Measurements from ENCODE around the gene EXD1. TPM values are rescaled to one million over a fixed set of nuclear protein-coding genes. Genes with fewer than 3 reads are reported as not detected.

EXD1 gene
- total RNA-seq, 1 donor from 2014 or later = 0.17 TPM

- H3K27me3 ChIP-seq (ENCODE audit: control insufficient read depth, insufficient read depth, low read length) = no peaks in the 10 kb centered on the region
Measured at GRCh38 chr15:41161736-41162135, 68.8 kb downstream of the EXD1 start.

GRCh38 chr15:41161336-41161735 is 69.2 kb downstream of the EXD1 start:
- DNase-seq (ENCODE audit: low read depth) = no peak
- TF ChIP-seq CTCF (IDR thresholded peaks at IDR 0.05; ENCODE audit: insufficient read depth, low read length, poor library complexity, severe bottlenecking) = no peak
- Histone ChIP-seq H3K4me3 (ENCODE audit: low read depth, low read length) (no peak overlapping the region), H3K27me3 (ENCODE audit: control insufficient read depth, insufficient read depth, low read length) (no peaks in the 10 kb centered on the region), H3K36me3 (ENCODE audit: control insufficient read depth, insufficient read depth, low read length) (no peaks in the 10 kb centered on the region)

More at GRCh38 chr15:41161736-41162135, 68.8 kb downstream of the EXD1 start:
- Histone ChIP-seq H3K4me3 (ENCODE audit: low read depth, low read length) (no peak overlapping the region), H3K36me3 (ENCODE audit: control insufficient read depth, insufficient read depth, low read length) (no peaks in the 10 kb centered on the region)
- DNase-seq (ENCODE audit: low read depth) = no peak
- no peak for TF ChIP-seq CTCF (IDR thresholded peaks at IDR 0.05; ENCODE audit: insufficient read depth, low read length, poor library complexity, severe bottlenecking)

GRCh38 chr15:41160639-41161315 is 69.8 kb downstream of the EXD1 start:
- Histone ChIP-seq H3K36me3 (ENCODE audit: control insufficient read depth, insufficient read depth, low read length) (no peaks in the 10 kb centered on the region), H3K27me3 (ENCODE audit: control insufficient read depth, insufficient read depth, low read length) (no peaks in the 10 kb centered on the region), H3K4me3 (ENCODE audit: low read depth, low read length) (no peak overlapping the region)
- TF ChIP-seq CTCF (IDR thresholded peaks at IDR 0.05; ENCODE audit: insufficient read depth, low read length, poor library complexity, severe bottlenecking) = no peak
- DNase-seq (ENCODE audit: low read depth) = no peak

GRCh38 chr15:41154412-41154811 is 76.1 kb downstream of the EXD1 start:
- H3K27me3 ChIP-seq (ENCODE audit: control insufficient read depth, insufficient read depth, low read length) = no peaks in the 10 kb centered on the region
- H3K4me3 ChIP-seq (ENCODE audit: low read depth, low read length) = no peak overlapping the region
- DNase-seq (ENCODE audit: low read depth) = no peak
- H3K36me3 ChIP-seq (ENCODE audit: control insufficient read depth, insufficient read depth, low read length) = no peaks in the 10 kb centered on the region
- no peak for TF ChIP-seq CTCF (IDR thresholded peaks at IDR 0.05; ENCODE audit: insufficient read depth, low read length, poor library complexity, severe bottlenecking)

GRCh38 chr15:41153733-41154132 is 76.8 kb downstream of the EXD1 start:
- TF ChIP-seq CTCF (IDR thresholded peaks at IDR 0.05; ENCODE audit: insufficient read depth, low read length, poor library complexity, severe bottlenecking) = no peak
- no peak for DNase-seq (ENCODE audit: low read depth)
- Histone ChIP-seq H3K27me3 (ENCODE audit: control insufficient read depth, insufficient read depth, low read length) (no peaks in the 10 kb centered on the region), H3K4me3 (ENCODE audit: low read depth, low read length) (no peak overlapping the region), H3K36me3 (ENCODE audit: control insufficient read depth, insufficient read depth, low read length) (no peaks in the 10 kb centered on the region)

- H3K36me3 ChIP-seq (ENCODE audit: control insufficient read depth, insufficient read depth, low read length) = no peaks in the 10 kb centered on the region
- H3K27me3 ChIP-seq (ENCODE audit: control insufficient read depth, insufficient read depth, low read length) = no peaks in the 10 kb centered on the region
- H3K4me3 ChIP-seq (ENCODE audit: low read depth, low read length) = no peak overlapping the region
- no peak for TF ChIP-seq CTCF (IDR thresholded peaks at IDR 0.05; ENCODE audit: insufficient read depth, low read length, poor library complexity, severe bottlenecking)
- DNase-seq (ENCODE audit: low read depth) = no peak
Measured at GRCh38 chr15:41151451-41152005, 79.0 kb downstream of the EXD1 start.

Measured in kidney epithelial cell (primary cell).